Dermis lymphatic vessel endothelial cell (primary cell): ENCODE measurements around the gene RPL10. TPM values are rescaled to one million over a fixed set of nuclear protein-coding genes. Genes with fewer than 3 reads are reported as not detected.

Experiments
- total RNA-seq: library from RNA; depleted of rRNA; stranded (reverse); fragments of >200 nt; gene quantifications from 2 replicates; pipeline ENCODE4 v1.2.1, GENCODE V29; 2014

Gene RPL10
- total RNA-seq = 3,109 and 3,856 TPM in 2 replicates

DNA sequence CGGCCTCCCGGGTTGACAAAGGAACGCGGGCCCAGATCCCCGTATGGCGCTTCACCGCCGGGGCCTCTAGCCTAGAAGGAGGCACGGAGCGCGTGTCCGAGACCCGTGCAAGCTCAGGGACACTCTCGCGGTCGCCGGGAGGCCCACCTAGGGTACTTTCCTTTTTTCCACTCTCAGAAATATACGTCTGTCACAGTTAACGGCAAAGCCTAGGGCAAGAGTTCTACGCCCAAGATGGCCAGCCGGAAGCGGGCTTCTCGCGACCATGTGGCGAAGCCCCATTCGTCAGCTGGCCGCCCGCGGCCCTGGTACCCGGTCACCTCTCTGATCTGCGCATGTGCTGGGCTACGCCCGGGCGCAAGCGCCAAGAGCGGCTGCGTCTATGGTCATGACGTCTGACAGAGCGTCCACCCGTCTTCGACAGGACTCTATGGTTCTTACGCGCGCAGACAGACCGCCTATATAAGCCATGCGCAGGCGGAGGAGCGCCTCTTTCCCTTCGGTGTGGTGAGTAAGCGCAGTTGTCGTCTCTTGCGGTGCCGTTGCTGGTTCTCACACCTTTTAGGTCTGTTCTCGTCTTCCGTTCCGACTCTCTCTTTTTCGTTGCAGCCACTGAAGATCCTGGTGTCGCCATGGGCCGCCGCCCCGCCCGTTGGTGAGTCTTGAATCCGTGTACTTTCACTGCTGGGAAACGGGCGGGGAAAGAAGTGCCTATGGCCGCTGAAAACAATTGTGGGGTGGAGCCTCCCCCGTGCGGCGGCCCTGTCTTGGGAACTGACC, at the start of gene RPL10:
RPL10 (plus strand) TSS at position 490 of the 780 bp plus-strand sequence; CDS start at position 633, 143 bp downstream.

DNA sequence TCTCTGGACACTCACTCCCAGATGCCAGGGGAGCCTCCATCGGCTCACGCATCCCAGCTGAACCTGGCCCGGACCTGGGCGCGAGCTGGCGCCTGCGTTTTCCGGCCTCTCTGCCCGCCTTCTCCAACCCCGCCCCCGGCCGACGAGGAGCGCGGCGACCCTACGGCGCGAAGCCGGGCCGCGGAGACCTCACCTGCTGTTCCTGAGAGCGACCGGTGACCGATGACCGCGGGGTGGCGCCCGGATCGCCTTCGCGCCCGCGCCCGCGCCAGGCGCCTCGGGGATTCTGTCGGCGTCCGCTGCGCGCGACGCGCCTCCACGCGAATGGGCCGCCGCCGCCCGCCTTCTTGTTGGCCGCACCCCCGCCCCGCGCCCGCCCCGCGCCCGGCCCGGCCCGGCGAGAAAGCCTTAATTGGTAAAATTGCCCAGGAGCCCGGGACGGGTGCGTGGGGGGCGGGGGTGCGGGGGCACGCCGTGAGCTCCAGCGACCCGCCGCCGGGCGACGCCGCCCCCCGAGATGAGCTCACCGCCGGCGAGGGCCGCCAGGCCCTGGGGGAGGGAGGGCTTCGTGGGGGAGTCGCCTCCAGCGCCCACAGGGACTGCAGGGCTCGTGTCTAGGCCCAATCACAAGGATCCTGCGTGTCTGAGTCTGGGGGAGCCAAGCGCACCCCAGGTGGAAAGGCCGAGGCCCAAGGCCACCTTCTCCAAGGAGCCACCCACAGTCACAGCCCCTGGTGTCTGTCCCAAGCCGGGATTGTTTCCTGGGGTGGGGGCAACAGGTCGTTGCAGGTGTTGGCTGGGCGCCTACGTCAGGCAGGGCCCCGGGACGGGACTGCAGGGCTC, 23.6 kb upstream of the RPL10 start, which contains the start of gene FLNA:
FLNA (minus strand) TSS at position 322 of the 843 bp plus-strand sequence. CDS start 3,389 bp downstream, outside the sequence.

DNA sequence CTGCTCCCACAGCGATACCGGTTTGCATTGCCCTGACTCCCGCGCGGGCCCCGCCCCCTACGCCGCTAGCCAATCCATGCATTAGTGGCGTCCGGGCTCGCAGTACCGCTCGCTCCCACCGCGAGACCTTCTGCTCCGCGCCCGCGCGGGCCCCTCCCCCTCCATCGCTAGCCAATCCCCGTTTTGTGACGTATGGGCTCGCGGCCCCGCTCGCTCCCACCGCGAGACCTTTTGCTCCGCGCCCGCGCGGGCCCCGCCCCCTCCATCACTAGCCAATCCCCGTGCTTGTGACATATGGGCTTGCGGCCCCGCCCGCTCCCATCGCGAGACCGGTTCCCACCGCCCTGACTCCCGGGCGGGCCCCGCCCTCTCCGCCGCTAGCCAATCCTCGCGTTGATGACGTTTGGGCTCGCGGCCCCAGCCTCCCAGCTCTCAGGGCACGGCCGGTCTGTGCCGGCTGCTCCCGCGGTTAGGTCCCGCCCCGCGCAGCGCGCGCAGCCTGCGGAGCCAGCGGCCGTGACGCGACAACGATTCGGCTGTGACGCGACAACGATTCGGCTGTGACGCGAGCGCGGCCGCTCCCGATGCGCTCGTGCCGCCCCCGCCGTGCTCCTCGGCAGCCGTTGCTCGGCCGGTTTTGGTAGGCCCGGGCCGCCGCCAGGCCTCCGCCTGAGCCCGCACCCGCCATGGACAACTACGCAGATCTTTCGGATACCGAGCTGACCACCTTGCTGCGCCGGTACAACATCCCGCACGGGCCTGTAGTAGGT, 19.2 kb upstream of the RPL10 start, which contains the start of gene EMD:
EMD (plus strand) TSS at position 497 of the 770 bp plus-strand sequence; CDS start at position 687, 190 bp downstream.

GRCh38 chrX:154409222-154409871, 11.2 kb downstream of the RPL10 start, which contains the start of gene DNASE1L1:
TSS of gene DNASE1L1 (minus strand) at chrX:154409254. CDS start at chrX:154405568, 3,686 bp downstream.

DNA sequence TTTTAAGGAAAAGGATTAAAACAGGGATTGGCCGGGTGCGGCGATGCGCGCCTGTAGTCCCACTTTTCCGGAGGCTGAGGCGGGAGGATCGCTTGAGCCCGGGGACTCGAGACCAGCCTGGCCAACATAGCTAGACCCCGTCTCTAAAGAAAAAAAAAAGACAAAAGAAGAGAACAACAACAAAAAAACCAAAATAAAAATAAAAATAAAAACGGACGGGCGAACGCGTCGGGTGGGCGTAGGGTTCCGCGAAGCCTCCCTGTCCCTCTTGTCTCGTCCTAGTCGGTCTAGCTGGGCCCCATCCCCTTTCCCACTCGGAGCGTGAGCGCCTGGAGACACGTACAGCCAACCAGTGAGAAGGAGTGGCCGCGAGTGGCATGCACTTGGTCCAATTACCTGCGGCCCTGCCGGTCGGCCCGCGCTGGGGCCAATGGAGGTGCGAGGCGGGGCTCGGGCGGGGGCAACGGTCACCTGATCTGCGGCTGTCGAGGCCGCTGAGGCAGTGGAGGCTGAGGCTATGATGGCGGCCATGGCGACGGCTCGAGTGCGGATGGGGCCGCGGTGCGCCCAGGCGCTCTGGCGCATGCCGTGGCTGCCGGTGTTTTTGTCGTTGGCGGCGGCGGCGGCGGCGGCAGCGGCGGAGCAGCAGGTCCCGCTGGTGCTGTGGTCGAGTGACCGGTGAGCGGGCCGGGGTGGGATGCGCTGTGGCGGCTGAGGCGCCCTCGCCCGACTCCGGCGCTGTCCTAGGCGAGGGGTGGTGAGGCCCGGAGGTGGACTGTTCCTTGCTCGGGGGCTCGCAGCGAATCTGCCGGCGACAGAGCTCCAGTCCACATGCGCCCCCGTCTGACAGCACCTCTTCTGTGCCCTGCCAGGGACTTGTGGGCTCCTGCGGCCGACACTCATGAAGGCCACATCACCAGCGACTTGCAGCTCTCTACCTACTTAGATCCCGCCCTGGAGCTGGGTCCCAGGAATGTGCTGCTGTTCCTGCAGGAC, 30.3 kb downstream of the RPL10 start, which contains the start of gene ATP6AP1:
ATP6AP1 (plus strand) TSS at position 502 of the 996 bp plus-strand sequence; CDS start at position 518, 16 bp downstream.

GRCh38 chrX:154436983-154437752, 39.0 kb downstream of the RPL10 start, which contains the start of gene GDI1:
TSS of gene GDI1 (plus strand) at chrX:154437154. CDS start at chrX:154437255, 101 bp downstream.

GRCh38 chrX:154443992-154444754, 46.0 kb downstream of the RPL10 start, which contains the start of gene FAM50A:
TSS of gene FAM50A (plus strand) at chrX:154444141. CDS start at chrX:154444236, 95 bp downstream.

Other genes starting within 250 kb of the RPL10 start
- gene OPN1MW, start 215.8 kb upstream of the RPL10 start, total RNA-seq = 0.17 and 0.43 TPM in 2 replicates
- not detected in 2 replicates for gene OPN1MW2, start 178.6 kb upstream of the RPL10 start, total RNA-seq
- 0.11 TPM in 1 of 2 replicates, not detected in the other for gene OPN1MW3, start 140.8 kb upstream of the RPL10 start, total RNA-seq
- gene TEX28, start 103.3 kb upstream of the RPL10 start, total RNA-seq = not detected in 2 replicates
- not detected in 2 replicates for gene TKTL1, start 102.6 kb upstream of the RPL10 start, total RNA-seq
- 792 and 962 TPM in 2 replicates for gene FLNA, start 23.7 kb upstream of the RPL10 start, total RNA-seq
- 14.8 and 16.6 TPM in 2 replicates for gene EMD, start 19.1 kb upstream of the RPL10 start, total RNA-seq
- 78.9 and 88.2 TPM in 2 replicates for gene DNASE1L1, start 10.9 kb downstream of the RPL10 start, total RNA-seq
- 11.6 and 12.4 TPM in 2 replicates for gene TAFAZZIN, start 13.2 kb downstream of the RPL10 start, total RNA-seq
- 78.6 and 82.4 TPM in 2 replicates for gene ATP6AP1, start 30.3 kb downstream of the RPL10 start, total RNA-seq
- 38.3 and 56.6 TPM in 2 replicates for gene GDI1, start 38.8 kb downstream of the RPL10 start, total RNA-seq
- 49.4 and 56.8 TPM in 2 replicates for gene FAM50A, start 45.8 kb downstream of the RPL10 start, total RNA-seq
- 3.3 and 4.1 TPM in 2 replicates for gene PLXNA3, start 59.9 kb downstream of the RPL10 start, total RNA-seq
- gene LAGE3, start 80.9 kb downstream of the RPL10 start, total RNA-seq = 12.8 and 16.3 TPM in 2 replicates
- gene UBL4A, start 88.2 kb downstream of the RPL10 start, total RNA-seq = 29.1 and 32.6 TPM in 2 replicates
- 9.0 and 12.9 TPM in 2 replicates for gene SLC10A3, start 92.3 kb downstream of the RPL10 start, total RNA-seq
- gene FAM3A, start 117.9 kb downstream of the RPL10 start, total RNA-seq = 15.6 and 20.3 TPM in 2 replicates
- gene G6PD, start 148.5 kb downstream of the RPL10 start, total RNA-seq = 22.3 and 22.5 TPM in 2 replicates
- gene IKBKG, start 149.2 kb downstream of the RPL10 start, total RNA-seq = 9.5 and 12.7 TPM in 2 replicates
- gene CTAG1A, start 186.8 kb downstream of the RPL10 start, total RNA-seq = not detected in 2 replicates
- gene CTAG1B, start 220.9 kb downstream of the RPL10 start, total RNA-seq = not detected in 2 replicates